Nephron (organoid): ENCODE measurements around the gene RTN3.

ENCODE experiments used
- H3K27ac Mint-ChIP-seq, 3 experiments: 2 replicates each; pipeline ENCODE4 v1.8.0; 2020; ENCODE audit warnings: mixed read lengths in 3 of 3, mild to moderate bottlenecking in 2 of 3, moderate library complexity in 1 of 3
- H3K27me3 Mint-ChIP-seq: 2 replicates; pipeline ENCODE4 v1.8.0; 2021; ENCODE audit warnings: low read depth, mild to moderate bottlenecking, moderate library complexity, mixed read lengths
- H3K36me3 Mint-ChIP-seq: 2 replicates; pipeline ENCODE4 v1.8.0; 2020; ENCODE audit warnings: low read depth, mixed read lengths
- H3K4me1 Mint-ChIP-seq: 2 replicates; pipeline ENCODE4 v1.8.0; 2020; ENCODE audit warnings: mixed read lengths
- H3K4me3 Mint-ChIP-seq, 3 experiments: 2 replicates each; pipeline ENCODE4 v1.8.0; 2020; ENCODE audit warnings: mild to moderate bottlenecking in 3 of 3, mixed read lengths in 3 of 3, moderate library complexity in 2 of 3
- H3K9me3 Mint-ChIP-seq: 2 replicates; pipeline ENCODE4 v1.8.0; 2020; ENCODE audit warnings: mixed read lengths
- TF ChIP-seq, protein P1 (sequence below), 3 experiments: fragments of 200-600 bp; sonication (generic); IDR thresholded peaks; one replicate each; pipeline ENCODE4 v1.5.0; 2021; ENCODE audit warnings: antibody characterized with exemption in 3 of 3; ENCODE audit not compliant: unreplicated experiment in 3 of 3

RTN3 gene

DNA sequence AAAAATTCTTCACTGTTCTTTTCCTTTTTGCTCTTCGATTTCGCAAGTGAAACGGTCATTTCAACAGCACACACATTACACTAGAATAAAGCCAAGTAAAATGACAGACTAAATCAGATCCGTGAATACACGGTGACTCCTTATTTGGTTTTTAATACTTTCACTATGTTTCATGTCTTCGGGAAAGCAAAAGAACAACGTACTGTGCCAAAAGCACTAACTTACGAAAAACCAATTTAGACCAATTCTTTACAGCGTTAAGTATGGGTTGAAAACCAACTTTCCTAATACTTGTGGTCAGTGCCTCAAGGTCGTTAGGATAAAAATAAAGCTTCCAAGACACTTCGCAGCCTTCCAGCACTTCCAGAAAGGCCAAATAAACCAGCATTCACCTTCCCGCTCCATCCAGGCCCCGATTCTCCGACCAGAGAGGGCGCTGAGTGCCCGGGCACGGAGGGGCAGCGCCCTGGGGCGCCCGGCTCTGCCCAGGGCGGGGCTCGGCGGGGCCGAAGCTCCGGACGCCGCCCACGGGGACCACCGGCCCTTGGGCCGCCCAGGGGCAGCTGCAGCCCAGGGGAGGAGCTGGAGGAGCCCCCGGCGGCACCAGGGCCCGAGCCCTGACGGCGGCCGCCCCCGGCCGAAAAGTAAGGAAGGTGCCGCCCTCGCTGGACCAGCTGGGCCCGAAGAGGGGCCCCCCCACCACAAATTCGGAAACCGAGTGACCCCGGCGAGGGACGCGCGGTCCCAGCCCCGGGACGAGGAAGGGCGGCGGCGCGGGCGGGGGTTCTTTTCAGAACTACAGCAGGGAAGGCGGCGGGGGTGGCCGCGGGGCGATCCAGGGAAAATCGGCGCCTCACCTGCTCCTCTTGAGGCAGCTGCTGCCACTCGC lies 10.6 kb upstream of the RTN3 start:
- peaks cover 9% of the 10 kb centered on the region for H3K36me3 Mint-ChIP-seq
- peaks cover 3% of the 10 kb centered on the region for H3K27me3 Mint-ChIP-seq
- TF ChIP-seq, protein P1, sequence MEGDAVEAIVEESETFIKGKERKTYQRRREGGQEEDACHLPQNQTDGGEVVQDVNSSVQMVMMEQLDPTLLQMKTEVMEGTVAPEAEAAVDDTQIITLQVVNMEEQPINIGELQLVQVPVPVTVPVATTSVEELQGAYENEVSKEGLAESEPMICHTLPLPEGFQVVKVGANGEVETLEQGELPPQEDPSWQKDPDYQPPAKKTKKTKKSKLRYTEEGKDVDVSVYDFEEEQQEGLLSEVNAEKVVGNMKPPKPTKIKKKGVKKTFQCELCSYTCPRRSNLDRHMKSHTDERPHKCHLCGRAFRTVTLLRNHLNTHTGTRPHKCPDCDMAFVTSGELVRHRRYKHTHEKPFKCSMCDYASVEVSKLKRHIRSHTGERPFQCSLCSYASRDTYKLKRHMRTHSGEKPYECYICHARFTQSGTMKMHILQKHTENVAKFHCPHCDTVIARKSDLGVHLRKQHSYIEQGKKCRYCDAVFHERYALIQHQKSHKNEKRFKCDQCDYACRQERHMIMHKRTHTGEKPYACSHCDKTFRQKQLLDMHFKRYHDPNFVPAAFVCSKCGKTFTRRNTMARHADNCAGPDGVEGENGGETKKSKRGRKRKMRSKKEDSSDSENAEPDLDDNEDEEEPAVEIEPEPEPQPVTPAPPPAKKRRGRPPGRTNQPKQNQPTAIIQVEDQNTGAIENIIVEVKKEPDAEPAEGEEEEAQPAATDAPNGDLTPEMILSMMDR (IDR thresholded peaks at IDR 0.05; ENCODE audit: unreplicated experiment in 3 of 3), result no peak
- peaks cover 17% of the 10 kb centered on the region for H3K4me1 Mint-ChIP-seq
- H3K4me3 Mint-ChIP-seq, result peak overlapping the region; percentile 82 to 93 (median 87)
- H3K9me3 Mint-ChIP-seq, result no peaks in the 10 kb centered on the region
- H3K27ac Mint-ChIP-seq, result peak overlapping the region; percentile 60 to 90 (median 78)

DNA sequence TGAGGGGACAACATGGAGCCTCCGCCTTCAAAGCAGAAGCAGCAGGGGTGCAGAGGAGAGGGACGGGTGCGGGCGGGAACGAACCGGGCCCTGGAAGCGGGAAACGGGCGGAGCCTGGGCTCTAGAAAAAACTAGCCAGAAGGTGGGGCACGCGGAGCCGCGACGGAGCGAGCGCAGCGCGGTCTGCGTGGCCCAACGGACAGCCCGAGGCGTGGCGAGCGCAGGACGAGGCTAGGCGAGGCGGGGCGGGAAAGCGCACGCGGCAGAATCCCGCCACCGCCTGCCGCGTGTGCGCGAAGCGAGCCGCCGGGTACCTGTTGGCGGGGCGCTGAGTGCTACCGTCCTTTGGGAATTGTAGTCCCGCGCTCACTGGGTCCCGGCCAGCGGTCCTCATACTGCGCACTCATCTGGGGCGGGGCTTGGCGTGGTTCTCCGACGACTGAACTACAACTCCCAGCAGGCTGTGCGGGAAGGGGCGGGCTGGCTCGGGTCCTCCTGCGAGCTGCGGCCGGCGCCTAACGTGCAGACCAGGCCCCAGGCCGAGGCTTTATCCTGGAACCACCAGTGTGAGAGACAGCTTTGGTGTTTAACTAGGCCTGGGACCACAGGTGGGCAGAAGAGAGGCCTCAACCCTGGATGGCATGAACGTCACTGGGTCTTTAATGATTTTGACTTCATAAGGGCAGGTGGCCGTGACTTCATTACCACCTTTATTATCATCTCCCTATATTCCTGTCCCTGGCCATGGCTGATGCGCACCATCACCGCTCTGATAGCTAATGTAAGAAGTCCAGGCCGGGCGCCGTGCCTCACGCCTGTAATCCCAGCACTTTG lies 9.8 kb upstream of the RTN3 start, which contains the start of gene ATL3:
TSS of gene ATL3 (minus strand) at position 55 of the 834 bp plus-strand sequence. CDS start at position 14, 41 bp downstream.
- H3K36me3 Mint-ChIP-seq, result peaks cover 9% of the 10 kb centered on the region
- H3K4me1 Mint-ChIP-seq, result peaks cover 17% of the 10 kb centered on the region
- H3K9me3 Mint-ChIP-seq, result no peaks in the 10 kb centered on the region
- peak within 1 kb of the TSS; percentile 65 to 90 (median 78) for H3K27ac Mint-ChIP-seq
- peak within 1 kb of the TSS; percentile 82 to 93 (median 87) for H3K4me3 Mint-ChIP-seq
- H3K27me3 Mint-ChIP-seq, result peaks cover 3% of the 10 kb centered on the region
- TF ChIP-seq, protein P1 (IDR thresholded peaks at IDR 0.05; ENCODE audit: unreplicated experiment in 3 of 3), result peak in 1 of 3 experiments; percentile 1

DNA sequence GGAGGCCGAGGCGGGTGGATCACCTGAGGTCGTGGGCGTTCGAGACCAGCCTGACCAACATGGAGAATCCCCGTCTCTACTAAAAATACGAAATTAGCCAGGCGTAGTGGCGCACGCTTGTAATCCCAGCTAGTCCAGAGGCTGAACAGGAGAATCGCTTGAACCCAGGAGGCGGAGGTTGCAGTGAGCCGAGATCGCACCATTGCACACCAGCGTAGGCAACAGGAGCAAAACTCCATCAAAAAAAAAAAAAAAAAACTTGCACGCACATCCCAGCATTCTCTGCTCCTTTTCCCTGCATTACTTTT lies 9.2 kb upstream of the RTN3 start:
- Mint-ChIP-seq H3K27ac (peak overlapping the region; percentile 42 to 83 (median 65)), H3K36me3 (peaks cover 9% of the 10 kb centered on the region), H3K27me3 (peaks cover 3% of the 10 kb centered on the region), H3K4me3 (peak overlapping the region; percentile 82 to 87 (median 85)), H3K4me1 (peaks cover 17% of the 10 kb centered on the region), H3K9me3 (no peaks in the 10 kb centered on the region)
- TF ChIP-seq, protein P1 (IDR thresholded peaks at IDR 0.05; ENCODE audit: unreplicated experiment in 3 of 3), result no peak

DNA sequence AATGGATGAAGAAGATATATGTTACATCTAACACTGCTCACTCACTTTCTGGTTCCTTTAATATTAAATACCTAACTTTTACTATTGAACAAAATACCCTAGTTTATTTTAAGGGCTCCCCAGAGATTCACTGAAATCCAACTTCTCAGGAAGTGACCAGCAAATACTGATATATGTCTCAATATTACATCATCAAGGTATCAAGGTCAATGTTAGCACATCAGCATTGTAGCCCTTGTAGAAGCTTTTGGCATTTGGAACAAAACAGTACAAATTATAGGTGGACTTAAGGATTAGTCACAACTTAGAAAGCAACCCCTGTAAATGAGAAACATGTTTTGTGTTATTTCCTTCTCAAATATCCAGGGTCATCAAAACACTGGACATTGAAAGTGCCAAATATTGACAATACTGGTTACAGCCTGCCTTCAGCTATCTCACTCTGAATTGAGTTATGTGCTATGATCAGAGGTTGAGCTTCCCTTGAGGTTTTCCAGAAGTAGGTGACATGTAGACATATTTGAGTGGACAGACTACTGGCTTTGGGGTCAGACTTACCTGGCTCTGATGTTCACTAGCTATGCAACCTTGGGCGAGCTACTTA lies 8.3 kb upstream of the RTN3 start:
- peak overlapping the region; percentile 19 to 65 (median 42) for H3K27ac Mint-ChIP-seq
- peaks cover 3% of the 10 kb centered on the region for H3K27me3 Mint-ChIP-seq
- H3K4me3 Mint-ChIP-seq, result peak overlapping the region; percentile 51 to 86 (median 69)
- peaks cover 4% of the 10 kb centered on the region for H3K36me3 Mint-ChIP-seq
- TF ChIP-seq, protein P1 (IDR thresholded peaks at IDR 0.05; ENCODE audit: unreplicated experiment in 3 of 3), result no peak
- H3K4me1 Mint-ChIP-seq, result peaks cover 12% of the 10 kb centered on the region
- no peaks in the 10 kb centered on the region for H3K9me3 Mint-ChIP-seq

DNA sequence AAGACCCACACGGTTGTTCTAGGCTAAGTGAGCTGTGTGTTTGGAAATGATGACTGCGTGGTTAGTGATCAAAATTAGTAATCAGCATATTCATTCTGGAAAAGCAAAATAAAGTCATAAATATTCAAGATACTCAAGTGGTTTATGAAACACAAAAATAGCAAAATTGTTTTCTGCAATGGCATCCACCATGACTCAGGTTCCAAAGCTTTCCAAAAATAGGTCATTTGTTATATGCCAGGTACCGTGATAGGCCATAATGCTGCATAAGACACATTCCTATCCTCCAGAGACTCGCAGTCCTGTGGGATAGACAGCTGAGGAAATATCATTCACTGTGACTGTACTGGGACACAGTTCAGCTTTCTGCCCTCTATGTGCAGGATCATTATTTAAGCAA lies 7.7 kb upstream of the RTN3 start:
- Mint-ChIP-seq H3K9me3 (no peaks in the 10 kb centered on the region), H3K4me3 (peak overlapping the region in 1 of 3 experiments; percentile 86)

More for the DNA sequence above, 7.7 kb upstream of the RTN3 start:
- H3K4me1 Mint-ChIP-seq, result peaks cover 12% of the 10 kb centered on the region
- peaks cover 4% of the 10 kb centered on the region for H3K36me3 Mint-ChIP-seq
- TF ChIP-seq, protein P1 (IDR thresholded peaks at IDR 0.05; ENCODE audit: unreplicated experiment in 3 of 3), result no peak
- peak overlapping the region in 1 of 3 experiments; percentile 18 for H3K27ac Mint-ChIP-seq
- H3K27me3 Mint-ChIP-seq, result peaks cover 3% of the 10 kb centered on the region
